Measurements from ENCODE around the gene MGLL. TPM values are rescaled to one million over a fixed set of nuclear protein-coding genes. Genes with fewer than 3 reads are reported as not detected.

MGLL gene
- total RNA-seq, 3 donors from 2014 or later, result 212 to 515 (median 221) TPM

GRCh38 chr3:127786353-127787070 lies 35.8 kb downstream of the MGLL start:
- peaks cover 41% of the 10 kb centered on the region for H3K4me1 ChIP-seq (ENCODE audit: low read depth)

GRCh38 chr3:127785711-127786265 lies 36.5 kb downstream of the MGLL start:
- ATAC-seq (peak; percentile 53), DNase-seq (peak in 2 of 3 donors; percentile 39 to 65)
- Histone ChIP-seq H3K4me1 (ENCODE audit: low read depth) (peaks cover 39% of the 10 kb centered on the region), H3K4me3 (no peak overlapping the region), H3K9me3 (no peaks in the 10 kb centered on the region), H3K36me3 (ENCODE audit: low read depth) (no peaks in the 10 kb centered on the region)
- TF ChIP-seq CTCF (IDR thresholded peaks at IDR 0.05), result no peak
- intact Hi-C loops (cut with DNase I, micrococcal nuclease), result no loop called here

More at GRCh38 chr3:127786353-127787070, 35.8 kb downstream of the MGLL start:
- intact Hi-C loops (cut with DNase I, micrococcal nuclease), result no loop called here
- no peak for TF ChIP-seq CTCF (IDR thresholded peaks at IDR 0.05)
- Histone ChIP-seq H3K4me3 (no peak overlapping the region), H3K9me3 (no peaks in the 10 kb centered on the region), H3K36me3 (ENCODE audit: low read depth) (no peaks in the 10 kb centered on the region)
- DNase-seq (peak; percentile 93 to 96 (median 93)), ATAC-seq (peak; percentile 80)

- DNase-seq, result peak; percentile 79 to 86 (median 79)
- H3K4me3 ChIP-seq, result no peak overlapping the region
These were observed 37.2 kb downstream of the MGLL start for GRCh38 chr3:127784865-127785710.

GRCh38 chr3:127784283-127784682 lies 38.0 kb downstream of the MGLL start:
- DNase-seq (peak in 1 of 3 donors; percentile 28), ATAC-seq (no peak)
- Histone ChIP-seq H3K4me1 (ENCODE audit: low read depth) (peaks cover 39% of the 10 kb centered on the region), H3K4me3 (no peak overlapping the region), H3K36me3 (ENCODE audit: low read depth) (no peaks in the 10 kb centered on the region), H3K9me3 (no peaks in the 10 kb centered on the region)
- no peak for TF ChIP-seq CTCF (IDR thresholded peaks at IDR 0.05)
- intact Hi-C loops (cut with DNase I, micrococcal nuclease), result no loop called here

More at GRCh38 chr3:127784865-127785710, 37.2 kb downstream of the MGLL start:
- peaks cover 39% of the 10 kb centered on the region for H3K4me1 ChIP-seq (ENCODE audit: low read depth)
- H3K9me3 ChIP-seq, result no peaks in the 10 kb centered on the region
- no peak for TF ChIP-seq CTCF (IDR thresholded peaks at IDR 0.05)
- intact Hi-C loops (cut with DNase I, micrococcal nuclease), result no loop called here
- no peaks in the 10 kb centered on the region for H3K36me3 ChIP-seq (ENCODE audit: low read depth)
- peak; percentile 83 for ATAC-seq

- DNase-seq, result peak in 1 of 3 donors; percentile 11
- ATAC-seq, result no peak
- Histone ChIP-seq H3K4me1 (ENCODE audit: low read depth) (peaks cover 39% of the 10 kb centered on the region), H3K36me3 (ENCODE audit: low read depth) (no peaks in the 10 kb centered on the region), H3K4me3 (no peak overlapping the region), H3K9me3 (no peaks in the 10 kb centered on the region)
- no peak for TF ChIP-seq CTCF (IDR thresholded peaks at IDR 0.05)
- intact Hi-C loops (cut with DNase I, micrococcal nuclease), result no loop called here
These were observed 38.6 kb downstream of the MGLL start for GRCh38 chr3:127783642-127784160.

Data from mucosa of descending colon (tissue), 3 donors.